ENCODE data around the gene CD300E. TPM values are rescaled to one million over a fixed set of nuclear protein-coding genes. Genes with fewer than 3 reads are reported as not detected.

The CD300E gene
- total and polyA plus RNA-seq, 2 of the 13 experiments (the other 11 are each of a cell fraction or from before 2014, with no cell fraction given) = not detected

DNA sequence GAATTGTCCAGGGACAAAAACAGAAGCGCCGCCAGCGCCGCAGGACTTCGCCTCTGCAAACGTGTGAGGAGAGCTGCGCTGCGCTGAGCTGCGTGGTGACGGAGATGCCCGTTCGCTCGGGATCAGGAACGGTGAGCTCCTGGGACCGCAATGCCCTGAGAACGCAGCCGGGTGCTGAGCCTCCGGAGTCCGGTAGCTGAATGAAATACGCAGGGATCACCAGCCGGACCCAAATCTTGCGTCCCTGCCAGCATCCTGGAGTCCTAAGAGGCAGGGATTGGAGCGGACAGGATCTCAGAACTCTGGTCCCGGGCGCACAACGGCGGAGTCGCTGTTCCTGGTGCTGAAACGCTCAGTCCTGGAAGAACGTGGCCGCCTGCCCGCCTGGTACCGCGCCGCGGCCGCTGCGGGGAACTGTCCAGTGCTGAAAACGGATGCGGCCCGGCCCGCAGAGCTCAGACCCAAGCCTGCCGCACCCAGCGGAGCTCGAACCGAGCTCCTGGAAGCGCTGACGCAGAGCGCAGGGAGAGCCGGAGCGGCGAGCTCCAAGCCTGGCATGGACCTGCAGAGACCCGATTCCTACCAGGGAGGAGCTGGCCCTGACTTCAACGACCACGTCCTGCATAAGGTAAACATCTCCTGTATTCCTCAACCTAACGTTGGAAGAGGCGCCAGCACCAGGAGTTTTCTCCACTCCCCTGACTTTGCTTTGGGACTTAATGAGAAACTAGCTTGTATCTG is 47.7 kb upstream of the CD300E start (continued):
- TF ChIP-seq TAF15 (IDR thresholded peaks at IDR 0.05; ENCODE audit: low read depth, low read length, poor library complexity, severe bottlenecking) (peak; percentile 82), YY1 (IDR thresholded peaks at IDR 0.05; ENCODE audit: insufficient read depth, insufficient replicate concordance, low read depth, low read length) (peak; percentile 69), NBN (conservative IDR thresholded peaks at IDR 0.05) (no peak), EED (CRISPR knock-in tag; IDR thresholded peaks at IDR 0.05) (peak; percentile 100), ZNF556 (CRISPR knock-in tag; IDR thresholded peaks at IDR 0.05; ENCODE audit: borderline replicate concordance) (peak; percentile 99), ISX (CRISPR knock-in tag; conservative IDR thresholded peaks at IDR 0.05) (peak; percentile 100), PLRG1 (conservative IDR thresholded peaks at IDR 0.05) (no peak), ELF1 (CRISPR knock-in tag; IDR thresholded peaks at IDR 0.05) (peak; percentile 82), XRCC5 (optimal IDR thresholded peaks at IDR 0.05; ENCODE audit: low read length) (peak; percentile 98), ZSCAN31 (CRISPR knock-in tag; IDR thresholded peaks at IDR 0.05; ENCODE audit: low read depth) (peak; percentile 100), HNRNPUL1 (IDR thresholded peaks at IDR 0.05; ENCODE audit: low read depth, low read length) (no peak), ZNF501 (CRISPR knock-in tag; IDR thresholded peaks at IDR 0.05) (peak; percentile 100), RARG (CRISPR knock-in tag; IDR thresholded peaks at IDR 0.05; ENCODE audit: low read depth) (peak; percentile 100)
- TF ChIP-seq, protein P1, sequence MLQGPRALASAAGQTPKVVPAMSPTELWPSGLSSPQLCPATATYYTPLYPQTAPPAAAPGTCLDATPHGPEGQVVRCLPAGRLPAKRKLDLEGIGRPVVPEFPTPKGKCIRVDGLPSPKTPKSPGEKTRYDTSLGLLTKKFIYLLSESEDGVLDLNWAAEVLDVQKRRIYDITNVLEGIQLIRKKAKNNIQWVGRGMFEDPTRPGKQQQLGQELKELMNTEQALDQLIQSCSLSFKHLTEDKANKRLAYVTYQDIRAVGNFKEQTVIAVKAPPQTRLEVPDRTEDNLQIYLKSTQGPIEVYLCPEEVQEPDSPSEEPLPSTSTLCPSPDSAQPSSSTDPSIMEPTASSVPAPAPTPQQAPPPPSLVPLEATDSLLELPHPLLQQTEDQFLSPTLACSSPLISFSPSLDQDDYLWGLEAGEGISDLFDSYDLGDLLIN (CRISPR knock-in tag; IDR thresholded peaks at IDR 0.05; ENCODE audit: borderline replicate concordance) = peak; percentile 100; the same call in 1 of the 2 replicates
- TF ChIP-seq, protein P2, sequence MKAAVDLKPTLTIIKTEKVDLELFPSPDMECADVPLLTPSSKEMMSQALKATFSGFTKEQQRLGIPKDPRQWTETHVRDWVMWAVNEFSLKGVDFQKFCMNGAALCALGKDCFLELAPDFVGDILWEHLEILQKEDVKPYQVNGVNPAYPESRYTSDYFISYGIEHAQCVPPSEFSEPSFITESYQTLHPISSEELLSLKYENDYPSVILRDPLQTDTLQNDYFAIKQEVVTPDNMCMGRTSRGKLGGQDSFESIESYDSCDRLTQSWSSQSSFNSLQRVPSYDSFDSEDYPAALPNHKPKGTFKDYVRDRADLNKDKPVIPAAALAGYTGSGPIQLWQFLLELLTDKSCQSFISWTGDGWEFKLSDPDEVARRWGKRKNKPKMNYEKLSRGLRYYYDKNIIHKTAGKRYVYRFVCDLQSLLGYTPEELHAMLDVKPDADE (CRISPR knock-in tag; IDR thresholded peaks at IDR 0.05) = peak; percentile 100
- TF ChIP-seq, protein P3, sequence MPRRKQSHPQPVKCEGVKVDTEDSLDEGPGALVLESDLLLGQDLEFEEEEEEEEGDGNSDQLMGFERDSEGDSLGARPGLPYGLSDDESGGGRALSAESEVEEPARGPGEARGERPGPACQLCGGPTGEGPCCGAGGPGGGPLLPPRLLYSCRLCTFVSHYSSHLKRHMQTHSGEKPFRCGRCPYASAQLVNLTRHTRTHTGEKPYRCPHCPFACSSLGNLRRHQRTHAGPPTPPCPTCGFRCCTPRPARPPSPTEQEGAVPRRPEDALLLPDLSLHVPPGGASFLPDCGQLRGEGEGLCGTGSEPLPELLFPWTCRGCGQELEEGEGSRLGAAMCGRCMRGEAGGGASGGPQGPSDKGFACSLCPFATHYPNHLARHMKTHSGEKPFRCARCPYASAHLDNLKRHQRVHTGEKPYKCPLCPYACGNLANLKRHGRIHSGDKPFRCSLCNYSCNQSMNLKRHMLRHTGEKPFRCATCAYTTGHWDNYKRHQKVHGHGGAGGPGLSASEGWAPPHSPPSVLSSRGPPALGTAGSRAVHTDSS (CRISPR knock-in tag; conservative IDR thresholded peaks at IDR 0.05) = no peak
- TF ChIP-seq, protein P4, sequence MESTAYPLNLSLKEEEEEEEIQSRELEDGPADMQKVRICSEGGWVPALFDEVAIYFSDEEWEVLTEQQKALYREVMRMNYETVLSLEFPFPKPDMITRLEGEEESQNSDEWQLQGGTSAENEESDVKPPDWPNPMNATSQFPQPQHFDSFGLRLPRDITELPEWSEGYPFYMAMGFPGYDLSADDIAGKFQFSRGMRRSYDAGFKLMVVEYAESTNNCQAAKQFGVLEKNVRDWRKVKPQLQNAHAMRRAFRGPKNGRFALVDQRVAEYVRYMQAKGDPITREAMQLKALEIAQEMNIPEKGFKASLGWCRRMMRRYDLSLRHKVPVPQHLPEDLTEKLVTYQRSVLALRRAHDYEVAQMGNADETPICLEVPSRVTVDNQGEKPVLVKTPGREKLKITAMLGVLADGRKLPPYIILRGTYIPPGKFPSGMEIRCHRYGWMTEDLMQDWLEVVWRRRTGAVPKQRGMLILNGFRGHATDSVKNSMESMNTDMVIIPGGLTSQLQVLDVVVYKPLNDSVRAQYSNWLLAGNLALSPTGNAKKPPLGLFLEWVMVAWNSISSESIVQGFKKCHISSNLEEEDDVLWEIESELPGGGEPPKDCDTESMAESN (CRISPR knock-in tag; conservative IDR thresholded peaks at IDR 0.05) = peak; percentile 100
- TF ChIP-seq, protein P5, sequence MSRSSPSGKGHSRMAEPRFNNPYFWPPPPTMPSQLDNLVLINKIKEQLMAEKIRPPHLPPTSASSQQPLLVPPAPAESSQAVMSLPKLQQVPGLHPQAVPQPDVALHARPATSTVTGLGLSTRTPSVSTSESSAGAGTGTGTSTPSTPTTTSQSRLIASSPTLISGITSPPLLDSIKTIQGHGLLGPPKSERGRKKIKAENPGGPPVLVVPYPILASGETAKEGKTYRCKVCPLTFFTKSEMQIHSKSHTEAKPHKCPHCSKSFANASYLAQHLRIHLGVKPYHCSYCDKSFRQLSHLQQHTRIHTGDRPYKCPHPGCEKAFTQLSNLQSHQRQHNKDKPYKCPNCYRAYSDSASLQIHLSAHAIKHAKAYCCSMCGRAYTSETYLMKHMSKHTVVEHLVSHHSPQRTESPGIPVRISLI (CRISPR knock-in tag; IDR thresholded peaks at IDR 0.05; ENCODE audit: borderline replicate concordance) = peak; percentile 78; the same call in 1 of the 2 replicates
- TF ChIP-seq, protein P6, sequence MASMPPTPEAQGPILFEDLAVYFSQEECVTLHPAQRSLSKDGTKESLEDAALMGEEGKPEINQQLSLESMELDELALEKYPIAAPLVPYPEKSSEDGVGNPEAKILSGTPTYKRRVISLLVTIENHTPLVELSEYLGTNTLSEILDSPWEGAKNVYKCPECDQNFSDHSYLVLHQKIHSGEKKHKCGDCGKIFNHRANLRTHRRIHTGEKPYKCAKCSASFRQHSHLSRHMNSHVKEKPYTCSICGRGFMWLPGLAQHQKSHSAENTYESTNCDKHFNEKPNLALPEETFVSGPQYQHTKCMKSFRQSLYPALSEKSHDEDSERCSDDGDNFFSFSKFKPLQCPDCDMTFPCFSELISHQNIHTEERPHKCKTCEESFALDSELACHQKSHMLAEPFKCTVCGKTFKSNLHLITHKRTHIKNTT (CRISPR knock-in tag; IDR thresholded peaks at IDR 0.05) = no peak
- TF ChIP-seq, protein P7, sequence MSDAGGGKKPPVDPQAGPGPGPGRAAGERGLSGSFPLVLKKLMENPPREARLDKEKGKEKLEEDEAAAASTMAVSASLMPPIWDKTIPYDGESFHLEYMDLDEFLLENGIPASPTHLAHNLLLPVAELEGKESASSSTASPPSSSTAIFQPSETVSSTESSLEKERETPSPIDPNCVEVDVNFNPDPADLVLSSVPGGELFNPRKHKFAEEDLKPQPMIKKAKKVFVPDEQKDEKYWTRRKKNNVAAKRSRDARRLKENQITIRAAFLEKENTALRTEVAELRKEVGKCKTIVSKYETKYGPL (CRISPR knock-in tag; IDR thresholded peaks at IDR 0.05) = peak; percentile 100

All from HepG2 (cell line).